Natural killer cell (primary cell): Measurements from ENCODE around the gene CCND2. TPM values are rescaled to one million over a fixed set of nuclear protein-coding genes. Genes with fewer than 3 reads are reported as not detected.

Experiments used
- ATAC-seq, 3 donors: fragments of 150-1000 bp in 2 of 3; fragments of 200-7000 bp in 1 of 3; cut with Tn5 transposase; 1 replicate in 1 of 3; 2 replicates in 2 of 3; pipeline ENCODE4 v1.10.0; 2021; ENCODE audit warnings: mild to moderate bottlenecking in 2 of 3, moderate library complexity in 2 of 3
- DNase-seq, 2 donors: peaks; one replicate each; pipeline versions ENCODE4 v3.0.0 to v3.0.0-alpha.2; 2013 to 2021; ENCODE audit warnings: mixed read lengths in 1 of 2
- H3K27ac ChIP-seq: one replicate; pipeline ENCODE4 v1.5.1; 2013; ENCODE audit warnings: mild to moderate bottlenecking, low read length
- H3K27me3 ChIP-seq: one replicate; pipeline ENCODE4 v1.6.1; 2013; ENCODE audit warnings: low read length; ENCODE audit not compliant: control insufficient read depth, insufficient read depth
- H3K36me3 ChIP-seq: one replicate; pipeline ENCODE4 v1.6.1; 2013; ENCODE audit warnings: low read length; ENCODE audit not compliant: control insufficient read depth, insufficient read depth
- H3K4me1 ChIP-seq: one replicate; pipeline ENCODE4 v1.6.1; 2013; ENCODE audit warnings: low read length; ENCODE audit not compliant: control insufficient read depth, insufficient read depth
- H3K4me3 ChIP-seq: one replicate; pipeline ENCODE4 v1.5.1; 2013; ENCODE audit warnings: low read length
- H3K9me3 ChIP-seq: one replicate; pipeline ENCODE4 v1.6.1; 2013; ENCODE audit warnings: low read length; ENCODE audit not compliant: control insufficient read depth, insufficient read depth
- H3K27ac Mint-ChIP-seq, 2 donors: one replicate each; pipeline ENCODE4 v1.8.0; 2022; ENCODE audit warnings: mild to moderate bottlenecking in 2 of 2, mixed read lengths in 2 of 2, moderate library complexity in 1 of 2
- H3K27me3 Mint-ChIP-seq, 2 donors: one replicate each; pipeline ENCODE4 v1.8.0; 2022; ENCODE audit warnings: low read depth in 2 of 2, mixed read lengths in 2 of 2
- H3K36me3 Mint-ChIP-seq: one replicate; pipeline ENCODE4 v1.8.0; 2022; ENCODE audit warnings: mixed read lengths
- H3K4me1 Mint-ChIP-seq, 2 donors: one replicate each; pipeline ENCODE4 v1.8.0; 2022; ENCODE audit warnings: mixed read lengths in 2 of 2
- H3K4me3 Mint-ChIP-seq: one replicate; pipeline ENCODE4 v1.8.0; 2022; ENCODE audit warnings: mild to moderate bottlenecking, moderate library complexity, mixed read lengths
- H3K9me3 Mint-ChIP-seq, 2 donors: one replicate each; pipeline ENCODE4 v1.8.0; 2022; ENCODE audit warnings: mixed read lengths in 2 of 2
- CTCF ChIP-seq: fragments of 200-600 bp; IDR thresholded peaks from one replicate; pipeline ENCODE4 v1.8.0; 2022; ENCODE audit warnings: antibody characterized with exemption
- WGBS: methylation state at CpG from one replicate; pipeline ENCODE4 v1.1.7; 2013; ENCODE audit warnings: missing lambda C conversion rate; ENCODE audit not compliant: insufficient coverage; 5-methylcytosine and 5-hydroxymethylcytosine counted together
- intact Hi-C: fragments of 100-400 bp; cut with micrococcal nuclease; formaldehyde crosslinking; loops from one replicate; pipeline ENCODE4 v1.14.2; 2022
- total RNA-seq, 4 donors: library from RNA; stranded (reverse); fragments of 120-200 nt in 1 of 4; gene quantifications; one replicate each; pipeline versions ENCODE4 v1.2.3 to v1.2.4, GENCODE V29; 2013 to 2022

CCND2 gene
- total RNA-seq, 3 donors from 2014 or later (not counting 1 experiment from before 2014, with no cell fraction given): 164 to 247 (median 228) TPM

- Mint-ChIP-seq H3K9me3 (no peaks in the 10 kb centered on the region), H3K4me3 (no peak overlapping the region), H3K27ac (peak overlapping the region; percentile 86 to 90), H3K27me3 (no peaks in the 10 kb centered on the region), H3K36me3 (peaks cover 23% of the 10 kb centered on the region), H3K4me1 (peaks cover 83 to 100% of the 10 kb centered on the region in 2 donors)
- DNase-seq (no peak), ATAC-seq (no peak)
- Histone ChIP-seq H3K27me3 (no peaks in the 10 kb centered on the region), H3K27ac (no peak overlapping the region), H3K36me3 (peaks cover 81% of the 10 kb centered on the region), H3K9me3 (no peaks in the 10 kb centered on the region), H3K4me3 (no peak overlapping the region), H3K4me1 (peaks cover 70% of the 10 kb centered on the region)
- intact Hi-C loops: no loop called here
- whole genome bisulfite sequencing: 92% methylated on average over 28 of the region's 28 CpGs
- no peak for TF ChIP-seq CTCF
These were observed 16.6 kb downstream of the CCND2 start for GRCh38 chr12:4289998-4290790.

GRCh38 chr12:4292341-4293073 lies 18.9 kb downstream of the CCND2 start:
- Histone ChIP-seq H3K9me3 (no peaks in the 10 kb centered on the region), H3K36me3 (peaks cover 76% of the 10 kb centered on the region), H3K4me3 (no peak overlapping the region), H3K27ac (no peak overlapping the region), H3K27me3 (no peaks in the 10 kb centered on the region), H3K4me1 (peaks cover 56% of the 10 kb centered on the region)
- intact Hi-C loops: no loop called here
- DNase-seq (no peak), ATAC-seq (no peak)
- peaks cover 23% of the 10 kb centered on the region for H3K36me3 Mint-ChIP-seq
- H3K4me1 Mint-ChIP-seq: peaks cover 63 to 92% of the 10 kb centered on the region in 2 donors
- WGBS: 93% methylated on average over 16 of the region's 16 CpGs
- peak overlapping the region; percentile 86 to 90 for H3K27ac Mint-ChIP-seq
- no peaks in the 10 kb centered on the region for H3K27me3 Mint-ChIP-seq
- no peak for TF ChIP-seq CTCF
- no peaks in the 10 kb centered on the region for H3K9me3 Mint-ChIP-seq
- H3K4me3 Mint-ChIP-seq: peak overlapping the region; percentile 47

GRCh38 chr12:4293299-4293965 lies 19.9 kb downstream of the CCND2 start:
- intact Hi-C loops: no loop called here
- peak overlapping the region; percentile 86 to 90 for H3K27ac Mint-ChIP-seq
- peak overlapping the region; percentile 77 for H3K4me3 Mint-ChIP-seq
- Histone ChIP-seq H3K4me3 (no peak overlapping the region), H3K27ac (peak overlapping the region; percentile 2), H3K4me1 (peaks cover 48% of the 10 kb centered on the region), H3K27me3 (no peaks in the 10 kb centered on the region), H3K9me3 (no peaks in the 10 kb centered on the region), H3K36me3 (peaks cover 72% of the 10 kb centered on the region)
- no peak for TF ChIP-seq CTCF
- DNase-seq (peak in 1 of 2 donors; percentile 37), ATAC-seq (peak; percentile 70 to 77 (median 73))
- H3K4me1 Mint-ChIP-seq: peaks cover 61 to 92% of the 10 kb centered on the region in 2 donors
- H3K36me3 Mint-ChIP-seq: peaks cover 18% of the 10 kb centered on the region
- WGBS: 63% methylated on average over 14 of the region's 14 CpGs
- H3K9me3 Mint-ChIP-seq: no peaks in the 10 kb centered on the region
- no peaks in the 10 kb centered on the region for H3K27me3 Mint-ChIP-seq
